Activated T-cell treated with anti-CD3 and anti-CD28 coated beads for 4 hours (primary cell): ENCODE results near the gene CDK1.

Experiments
- DNase-seq: peaks from one replicate; pipeline ENCODE4 v3.0.0-alpha.2; 2020

The CDK1 gene

GRCh38 chr10:60778214-60778970 is at the start of gene CDK1:
TSS of gene CDK1 (plus strand) at chr10:60778478. CDS start at chr10:60780166, 1,688 bp downstream.
- DNase-seq = peak; percentile 91

- no peak for DNase-seq
Observed at GRCh38 chr10:60729106-60729505, 49.2 kb upstream of the CDK1 start.

GRCh38 chr10:60731134-60731885 is 47.0 kb upstream of the CDK1 start:
- no peak for DNase-seq

GRCh38 chr10:60732198-60732806 is 46.0 kb upstream of the CDK1 start:
- no peak for DNase-seq

- DNase-seq = no peak
Observed at GRCh38 chr10:60732807-60733516, 45.3 kb upstream of the CDK1 start.

GRCh38 chr10:60733517-60733822 is 44.8 kb upstream of the CDK1 start:
- no peak for DNase-seq

- DNase-seq = no peak
Observed at GRCh38 chr10:60733826-60734225, 44.5 kb upstream of the CDK1 start.

GRCh38 chr10:60734226-60734625 is 44.1 kb upstream of the CDK1 start:
- DNase-seq = no peak

GRCh38 chr10:60735244-60735643 is 43.0 kb upstream of the CDK1 start:
- no peak for DNase-seq

- DNase-seq = no peak
Observed at GRCh38 chr10:60737242-60737641, 41.0 kb upstream of the CDK1 start.

- no peak for DNase-seq
Observed at GRCh38 chr10:60739558-60739957, 38.7 kb upstream of the CDK1 start.

GRCh38 chr10:60742512-60742911 is 35.8 kb upstream of the CDK1 start:
- DNase-seq = no peak

GRCh38 chr10:60747817-60748469 is 30.3 kb upstream of the CDK1 start:
- DNase-seq = no peak

GRCh38 chr10:60753152-60753551 is 25.1 kb upstream of the CDK1 start:
- no peak for DNase-seq

- DNase-seq = no peak
Observed at GRCh38 chr10:60753817-60754216, 24.5 kb upstream of the CDK1 start.

- no peak for DNase-seq
Observed at GRCh38 chr10:60757420-60757895, 20.8 kb upstream of the CDK1 start.

GRCh38 chr10:60759181-60759580 is 19.1 kb upstream of the CDK1 start:
- DNase-seq = no peak

- no peak for DNase-seq
Observed at GRCh38 chr10:60760711-60761210, 17.5 kb upstream of the CDK1 start.

- DNase-seq = no peak
Observed at GRCh38 chr10:60762554-60762953, 15.7 kb upstream of the CDK1 start.

GRCh38 chr10:60767424-60767823 is 10.9 kb upstream of the CDK1 start:
- DNase-seq = no peak

GRCh38 chr10:60769406-60769805 is 8.9 kb upstream of the CDK1 start:
- no peak for DNase-seq

GRCh38 chr10:60777696-60778213 is 523 bp upstream of the CDK1 start:
- no peak for DNase-seq
